ENCODE data around the gene PAGR1. TPM values are rescaled to one million over a fixed set of nuclear protein-coding genes. Genes with fewer than 3 reads are reported as not detected.

PAGR1 gene
- total RNA-seq, 1 donor = 20.7 TPM

DNA sequence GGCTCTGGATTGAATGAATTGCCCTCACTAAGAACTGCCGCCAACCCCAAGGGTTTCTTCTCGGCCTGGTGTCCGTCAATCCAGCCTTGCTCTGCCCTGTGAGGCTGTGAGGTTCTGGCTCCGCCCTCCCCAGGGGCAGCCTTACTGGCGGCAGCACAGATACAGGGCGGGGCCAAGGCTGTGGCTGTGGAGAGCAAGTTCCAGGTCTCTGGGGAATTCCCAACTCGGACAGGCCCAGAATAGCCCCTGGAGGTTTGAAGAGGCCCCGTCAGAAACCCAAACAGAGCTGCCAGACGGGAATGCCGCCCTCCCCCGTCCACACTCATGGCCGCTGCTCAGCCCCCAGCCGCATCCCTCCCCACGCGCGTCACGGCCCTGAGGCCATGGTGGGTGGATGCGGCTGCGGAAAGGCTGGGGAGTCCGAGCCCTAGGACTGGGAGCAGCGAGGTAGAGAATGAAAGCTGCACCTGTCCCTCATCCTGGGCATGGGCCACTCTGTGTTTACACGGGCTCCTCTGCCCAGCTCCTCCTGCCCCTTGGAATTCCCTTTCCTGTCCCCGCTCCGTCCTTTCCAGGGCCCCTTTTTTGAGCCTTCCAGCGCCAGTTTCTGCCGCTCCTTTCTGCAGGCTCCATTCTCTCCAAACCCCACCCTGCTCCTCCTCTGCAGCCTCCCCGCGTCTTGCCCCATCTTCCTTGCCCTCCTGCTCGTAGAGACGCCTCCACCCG lies 4.6 kb upstream of the PAGR1 start:
- TF ChIP-seq, protein P1, sequence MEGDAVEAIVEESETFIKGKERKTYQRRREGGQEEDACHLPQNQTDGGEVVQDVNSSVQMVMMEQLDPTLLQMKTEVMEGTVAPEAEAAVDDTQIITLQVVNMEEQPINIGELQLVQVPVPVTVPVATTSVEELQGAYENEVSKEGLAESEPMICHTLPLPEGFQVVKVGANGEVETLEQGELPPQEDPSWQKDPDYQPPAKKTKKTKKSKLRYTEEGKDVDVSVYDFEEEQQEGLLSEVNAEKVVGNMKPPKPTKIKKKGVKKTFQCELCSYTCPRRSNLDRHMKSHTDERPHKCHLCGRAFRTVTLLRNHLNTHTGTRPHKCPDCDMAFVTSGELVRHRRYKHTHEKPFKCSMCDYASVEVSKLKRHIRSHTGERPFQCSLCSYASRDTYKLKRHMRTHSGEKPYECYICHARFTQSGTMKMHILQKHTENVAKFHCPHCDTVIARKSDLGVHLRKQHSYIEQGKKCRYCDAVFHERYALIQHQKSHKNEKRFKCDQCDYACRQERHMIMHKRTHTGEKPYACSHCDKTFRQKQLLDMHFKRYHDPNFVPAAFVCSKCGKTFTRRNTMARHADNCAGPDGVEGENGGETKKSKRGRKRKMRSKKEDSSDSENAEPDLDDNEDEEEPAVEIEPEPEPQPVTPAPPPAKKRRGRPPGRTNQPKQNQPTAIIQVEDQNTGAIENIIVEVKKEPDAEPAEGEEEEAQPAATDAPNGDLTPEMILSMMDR (IDR thresholded peaks at IDR 0.05; ENCODE audit: insufficient read depth, low read depth, low read length) = no peak
- DNase-seq (ENCODE audit: low read depth) = peak; percentile 98
- H3K4me3 ChIP-seq (ENCODE audit: low read depth, low read length) = peak overlapping the region; percentile 64

DNA sequence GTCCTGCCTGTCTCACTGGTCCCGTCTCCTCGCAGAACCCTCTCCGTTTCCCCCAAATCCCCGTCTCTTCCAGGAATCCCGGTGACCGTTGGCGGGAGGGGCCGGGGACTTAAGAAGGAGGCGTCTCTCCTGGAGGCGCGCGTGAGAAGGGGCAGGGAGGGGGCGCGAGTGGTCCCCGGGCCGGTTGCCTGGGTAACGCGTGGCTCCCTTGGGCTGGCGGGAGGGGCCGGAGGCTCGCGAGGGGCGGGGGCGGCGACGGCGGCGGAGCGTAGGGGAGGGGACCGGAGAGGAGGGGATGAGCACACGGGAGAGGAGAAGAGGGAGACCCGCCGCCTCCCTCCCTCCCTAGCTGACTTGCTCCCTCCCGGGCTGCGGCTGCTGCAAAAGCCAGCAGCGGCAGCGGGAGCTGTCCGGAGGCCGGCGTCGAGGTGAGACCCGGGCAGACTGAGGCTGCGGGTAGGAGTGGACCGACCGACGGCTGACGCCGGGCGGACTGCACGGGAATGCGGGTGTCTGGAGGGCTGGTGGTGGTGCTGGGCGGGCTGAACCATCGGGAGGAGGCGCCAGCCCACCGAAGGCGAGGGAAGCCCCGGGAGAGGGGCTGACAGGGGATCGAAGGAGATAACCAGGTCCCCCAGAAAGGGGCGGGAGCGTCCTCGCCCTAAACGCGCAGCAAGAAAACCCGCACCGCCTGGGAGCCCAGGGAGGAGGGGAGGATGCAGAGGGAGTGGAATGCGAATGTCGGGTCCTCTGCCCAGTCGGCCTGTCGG lies 3.9 kb upstream of the PAGR1 start, which contains the start of gene PRRT2:
PRRT2 (plus strand) TSS at position 298 of the 770 bp plus-strand sequence. CDS start 862 bp downstream, outside the sequence.
- DNase-seq (ENCODE audit: low read depth) = peak; percentile 49
- TF ChIP-seq, protein P1 (IDR thresholded peaks at IDR 0.05; ENCODE audit: insufficient read depth, low read depth, low read length) = no peak
- peak within 1 kb of the TSS; percentile 64 for H3K4me3 ChIP-seq (ENCODE audit: low read depth, low read length)

GRCh38 chr16:29812754-29813643 lies 3.0 kb upstream of the PAGR1 start:
- H3K4me3 ChIP-seq (ENCODE audit: low read depth, low read length) = peak overlapping the region; percentile 64
- no peak for DNase-seq (ENCODE audit: low read depth)
- TF ChIP-seq, protein P1 (IDR thresholded peaks at IDR 0.05; ENCODE audit: insufficient read depth, low read depth, low read length) = no peak

GRCh38 chr16:29813644-29814562 lies 2.0 kb upstream of the PAGR1 start:
- no peak overlapping the region for H3K4me3 ChIP-seq (ENCODE audit: low read depth, low read length)
- DNase-seq (ENCODE audit: low read depth) = no peak
- TF ChIP-seq, protein P1 (IDR thresholded peaks at IDR 0.05; ENCODE audit: insufficient read depth, low read depth, low read length) = no peak

- TF ChIP-seq, protein P1 (IDR thresholded peaks at IDR 0.05; ENCODE audit: insufficient read depth, low read depth, low read length) = no peak
- H3K4me3 ChIP-seq (ENCODE audit: low read depth, low read length) = no peak overlapping the region
- DNase-seq (ENCODE audit: low read depth) = no peak
These were observed 1.4 kb upstream of the PAGR1 start for GRCh38 chr16:29814592-29814991.
